Panc1 (cell line): Measurements from ENCODE around the gene NT5C2. TPM values are rescaled to one million over a fixed set of nuclear protein-coding genes. Genes with fewer than 3 reads are reported as not detected.

ENCODE experiments used
- ATAC-seq: fragments of 200-7000 bp; cut with Tn5 transposase; 2 replicates; pipeline ENCODE4 v1.9.1; 2020; ENCODE audit warnings: mild to moderate bottlenecking, moderate library complexity
- BruUV-seq: library from RNA; stranded (reverse); fragments of 400-500 nt; replicated peaks from 2 replicates; lab custom pipeline; 2021; lab: Mats Ljungman, UMichigan
- CTCF ChIA-PET: fragments of 300-600 bp; sonication (Branson Sonifier 250); formaldehyde crosslinking; loops from one replicate; lab custom pipeline; 2022; ENCODE audit warnings: antibody characterized with exemption; lab: Charles Lee
- POLR2A ChIA-PET: fragments of 300-600 bp; sonication (Branson Sonifier 250); formaldehyde crosslinking; loops from one replicate; lab custom pipeline; 2022; ENCODE audit warnings: antibody characterized with exemption; lab: Charles Lee
- DNase-seq: peaks from one replicate; pipeline ENCODE4 v3.0.0-alpha.2; 2010; ENCODE audit warnings: low read depth, low spot score
- H3K27ac ChIP-seq: 2 replicates; pipeline ENCODE4 v1.5.1; 2011; ENCODE audit warnings: mild to moderate bottlenecking, low read length, inconsistent platforms
- H3K27me3 ChIP-seq: fragments of 200-500 bp; sonication (Bioruptor generic); 2 replicates; pipeline ENCODE4 v1.6.0; 2014; ENCODE audit warnings: low read length, inconsistent platforms; ENCODE audit not compliant: control insufficient read depth, insufficient read depth
- H3K36me3 ChIP-seq: fragments of 200-500 bp; sonication (Bioruptor generic); 2 replicates; pipeline ENCODE4 v1.5.1; 2014; ENCODE audit warnings: inconsistent platforms, mild to moderate bottlenecking, low read length, moderate library complexity; ENCODE audit not compliant: control insufficient read depth, insufficient read depth
- H3K4me1 ChIP-seq: 2 replicates; pipeline ENCODE4 v1.5.1; 2011; ENCODE audit warnings: inconsistent platforms, mild to moderate bottlenecking, low read length, moderate library complexity; ENCODE audit not compliant: control insufficient read depth, insufficient read depth
- H3K4me3 ChIP-seq, 2 experiments: 2 replicates each; pipeline ENCODE4 v1.5.1; 2011 to 2012; ENCODE audit warnings: low read depth in 2 of 2, low read length in 2 of 2, mild to moderate bottlenecking in 2 of 2, inconsistent platforms in 1 of 2, moderate library complexity in 1 of 2
- H3K9me3 ChIP-seq: fragments of 200-500 bp; sonication (Bioruptor generic); 2 replicates; pipeline ENCODE4 v1.5.1; 2014; ENCODE audit warnings: low read depth, mild to moderate bottlenecking, inconsistent platforms, low read length, moderate library complexity; ENCODE audit not compliant: control insufficient read depth, insufficient read depth
- POLR2AphosphoS5 ChIP-seq: IDR thresholded peaks from 2 replicates; pipeline ENCODE4 v1.6.1; 2012; ENCODE audit warnings: mild to moderate bottlenecking, low read depth, low read length, moderate library complexity
- SIN3A ChIP-seq: IDR thresholded peaks from 2 replicates; pipeline ENCODE4 v1.6.1; 2012; ENCODE audit warnings: low read depth, mild to moderate bottlenecking, low read length, moderate library complexity, borderline replicate concordance; ENCODE audit not compliant: insufficient read depth
- TCF7L2 ChIP-seq: IDR thresholded peaks from 2 replicates; pipeline ENCODE4 v1.6.1; 2011; ENCODE audit warnings: mild to moderate bottlenecking, low read depth, low read length, inconsistent platforms
- in situ Hi-C: cut with HindIII; loops from 2 replicates; pipeline ENCODE4 v1.10.0; 2016; ENCODE audit warnings: low sequenced_read_pairs, low pct_unique_long_range_greater_than_20kb
- intact Hi-C: fragments of 100-400 bp; cut with micrococcal nuclease; formaldehyde crosslinking; loops from one replicate; pipeline ENCODE4 v1.10.0; 2022; ENCODE audit not compliant: unreplicated experiment
- total RNA-seq: library from RNA; stranded (reverse); gene quantifications from one replicate; pipeline ENCODE4 v1.2.1, GENCODE V29; 2021; ENCODE audit not compliant: unreplicated experiment
- TF ChIP-seq, protein P1 (sequence below): fragments of 450-650 bp; IDR thresholded peaks from 2 replicates; pipeline ENCODE4 v1.5.1; 2017; ENCODE audit warnings: mild to moderate bottlenecking
- TF ChIP-seq, protein P2 (sequence below), 2 experiments: IDR thresholded peaks; 2 replicates each; pipeline ENCODE4 v1.6.1; 2011 to 2012; ENCODE audit warnings: low read depth in 2 of 2, control low read depth in 1 of 2, low read length in 1 of 2, mild to moderate bottlenecking in 1 of 2, moderate library complexity in 1 of 2; ENCODE audit not compliant: insufficient read depth in 1 of 2

NT5C2 gene
- total RNA-seq, 1 experiment from 2014 or later = 150 TPM

- peak overlapping the region; percentile 64 for H3K27ac ChIP-seq
- POLR2A ChIA-PET = no interaction called here
- DNase-seq = no peak
- intact Hi-C loops (no loop called here), in situ Hi-C loops (no loop called here)
- H3K4me3 ChIP-seq = no peak overlapping the region
- CTCF ChIA-PET = no interaction called here
- no TSS peak for BruUV-seq
- no peaks in the 10 kb centered on the region for H3K36me3 ChIP-seq
- peaks cover 32% of the 10 kb centered on the region for H3K4me1 ChIP-seq
- no peak for ATAC-seq
- H3K27me3 ChIP-seq = no peaks in the 10 kb centered on the region
- H3K9me3 ChIP-seq = no peaks in the 10 kb centered on the region
- TF ChIP-seq SIN3A = no peak
- TF ChIP-seq TCF7L2 = no peak
Measured at GRCh38 chr10:103198648-103199047, 5.6 kb upstream of the NT5C2 start.

DNA sequence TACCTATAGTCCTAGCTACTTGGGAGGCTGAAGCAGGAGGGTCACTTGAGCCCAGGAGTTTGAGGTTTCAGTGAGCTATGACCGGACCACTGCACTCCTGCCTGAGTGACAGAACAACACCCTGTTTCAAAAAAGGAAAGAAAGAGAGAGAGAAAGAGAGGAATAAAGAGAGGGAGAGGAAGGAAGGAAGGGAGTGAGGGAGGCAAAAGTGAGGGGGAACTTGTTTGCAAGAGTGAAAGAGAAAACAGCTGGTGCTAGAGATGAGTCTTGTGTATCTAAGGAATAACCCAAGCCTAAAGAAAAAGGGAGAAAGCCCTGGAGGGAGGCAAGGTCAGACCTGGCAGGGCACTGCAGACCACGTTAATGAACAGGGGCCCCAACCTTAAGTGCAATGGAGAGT lies 4.8 kb upstream of the NT5C2 start:
- in situ Hi-C loops = no loop called here
- intact Hi-C loops = no loop called here
- Histone ChIP-seq H3K36me3 (no peaks in the 10 kb centered on the region; the same call in 1 of the 2 replicates), H3K27ac (peak overlapping the region; percentile 64), H3K4me1 (peaks cover 35% of the 10 kb centered on the region), H3K9me3 (no peaks in the 10 kb centered on the region), H3K27me3 (no peaks in the 10 kb centered on the region), H3K4me3 (no peak overlapping the region)
- BruUV-seq = no TSS peak
- no peak for ATAC-seq
- no peak for DNase-seq
- POLR2A ChIA-PET = interaction anchor here (0.7 kb wide), 1 partner anchor 9 kb away, joined by 5 read pairs; no protein-coding TSS in a partner anchor
- CTCF ChIA-PET = no interaction called here
- TF ChIP-seq, protein P1, sequence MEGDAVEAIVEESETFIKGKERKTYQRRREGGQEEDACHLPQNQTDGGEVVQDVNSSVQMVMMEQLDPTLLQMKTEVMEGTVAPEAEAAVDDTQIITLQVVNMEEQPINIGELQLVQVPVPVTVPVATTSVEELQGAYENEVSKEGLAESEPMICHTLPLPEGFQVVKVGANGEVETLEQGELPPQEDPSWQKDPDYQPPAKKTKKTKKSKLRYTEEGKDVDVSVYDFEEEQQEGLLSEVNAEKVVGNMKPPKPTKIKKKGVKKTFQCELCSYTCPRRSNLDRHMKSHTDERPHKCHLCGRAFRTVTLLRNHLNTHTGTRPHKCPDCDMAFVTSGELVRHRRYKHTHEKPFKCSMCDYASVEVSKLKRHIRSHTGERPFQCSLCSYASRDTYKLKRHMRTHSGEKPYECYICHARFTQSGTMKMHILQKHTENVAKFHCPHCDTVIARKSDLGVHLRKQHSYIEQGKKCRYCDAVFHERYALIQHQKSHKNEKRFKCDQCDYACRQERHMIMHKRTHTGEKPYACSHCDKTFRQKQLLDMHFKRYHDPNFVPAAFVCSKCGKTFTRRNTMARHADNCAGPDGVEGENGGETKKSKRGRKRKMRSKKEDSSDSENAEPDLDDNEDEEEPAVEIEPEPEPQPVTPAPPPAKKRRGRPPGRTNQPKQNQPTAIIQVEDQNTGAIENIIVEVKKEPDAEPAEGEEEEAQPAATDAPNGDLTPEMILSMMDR = no peak
- TF ChIP-seq, protein P2, sequence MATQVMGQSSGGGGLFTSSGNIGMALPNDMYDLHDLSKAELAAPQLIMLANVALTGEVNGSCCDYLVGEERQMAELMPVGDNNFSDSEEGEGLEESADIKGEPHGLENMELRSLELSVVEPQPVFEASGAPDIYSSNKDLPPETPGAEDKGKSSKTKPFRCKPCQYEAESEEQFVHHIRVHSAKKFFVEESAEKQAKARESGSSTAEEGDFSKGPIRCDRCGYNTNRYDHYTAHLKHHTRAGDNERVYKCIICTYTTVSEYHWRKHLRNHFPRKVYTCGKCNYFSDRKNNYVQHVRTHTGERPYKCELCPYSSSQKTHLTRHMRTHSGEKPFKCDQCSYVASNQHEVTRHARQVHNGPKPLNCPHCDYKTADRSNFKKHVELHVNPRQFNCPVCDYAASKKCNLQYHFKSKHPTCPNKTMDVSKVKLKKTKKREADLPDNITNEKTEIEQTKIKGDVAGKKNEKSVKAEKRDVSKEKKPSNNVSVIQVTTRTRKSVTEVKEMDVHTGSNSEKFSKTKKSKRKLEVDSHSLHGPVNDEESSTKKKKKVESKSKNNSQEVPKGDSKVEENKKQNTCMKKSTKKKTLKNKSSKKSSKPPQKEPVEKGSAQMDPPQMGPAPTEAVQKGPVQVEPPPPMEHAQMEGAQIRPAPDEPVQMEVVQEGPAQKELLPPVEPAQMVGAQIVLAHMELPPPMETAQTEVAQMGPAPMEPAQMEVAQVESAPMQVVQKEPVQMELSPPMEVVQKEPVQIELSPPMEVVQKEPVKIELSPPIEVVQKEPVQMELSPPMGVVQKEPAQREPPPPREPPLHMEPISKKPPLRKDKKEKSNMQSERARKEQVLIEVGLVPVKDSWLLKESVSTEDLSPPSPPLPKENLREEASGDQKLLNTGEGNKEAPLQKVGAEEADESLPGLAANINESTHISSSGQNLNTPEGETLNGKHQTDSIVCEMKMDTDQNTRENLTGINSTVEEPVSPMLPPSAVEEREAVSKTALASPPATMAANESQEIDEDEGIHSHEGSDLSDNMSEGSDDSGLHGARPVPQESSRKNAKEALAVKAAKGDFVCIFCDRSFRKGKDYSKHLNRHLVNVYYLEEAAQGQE (IDR thresholded peaks at IDR 0.05; ENCODE audit: insufficient read depth in 1 of 2, low read depth in 2 of 2, low read length in 1 of 2) = no peak
- TF ChIP-seq TCF7L2 = no peak
- TF ChIP-seq POLR2AphosphoS5 = no peak
- no peak for TF ChIP-seq SIN3A

GRCh38 chr10:103197174-103197573 lies 4.1 kb upstream of the NT5C2 start:
- H3K36me3 ChIP-seq = peaks cover 4% of the 10 kb centered on the region; the same call in 1 of the 2 replicates
- peaks cover 35% of the 10 kb centered on the region for H3K4me1 ChIP-seq
- no TSS peak for BruUV-seq
- in situ Hi-C loops = no loop called here
- ChIA-PET POLR2A (interaction anchor here (0.6 to 0.7 kb wide), 2 partner anchors 8 to 31 kb away, joined by 5 to 8 read pairs; no protein-coding TSS in a partner anchor), CTCF (no interaction called here)
- H3K27ac ChIP-seq = peak overlapping the region; percentile 64
- DNase-seq = peak; percentile 61
- intact Hi-C loops = no loop called here
- TF ChIP-seq, protein P2 (IDR thresholded peaks at IDR 0.05; ENCODE audit: insufficient read depth in 1 of 2, low read depth in 2 of 2, low read length in 1 of 2) = no peak
- TF ChIP-seq POLR2AphosphoS5 (no peak), SIN3A (no peak), TCF7L2 (no peak)
- TF ChIP-seq, protein P1 = no peak
- H3K4me3 ChIP-seq = no peak overlapping the region
- no peaks in the 10 kb centered on the region for H3K27me3 ChIP-seq
- no peaks in the 10 kb centered on the region for H3K9me3 ChIP-seq
- ATAC-seq = no peak
